ENCODE data around the gene NUDT5. TPM values are rescaled to one million over a fixed set of nuclear protein-coding genes. Genes with fewer than 3 reads are reported as not detected.
A peak's percentile ranks its signal among the peaks of the same experiment; 100 is the strongest.

The NUDT5 gene
- total and polyA plus RNA-seq, 5 experiments from 2014 or later = 45.0 to 55.7 (median 50.7) TPM

DNA sequence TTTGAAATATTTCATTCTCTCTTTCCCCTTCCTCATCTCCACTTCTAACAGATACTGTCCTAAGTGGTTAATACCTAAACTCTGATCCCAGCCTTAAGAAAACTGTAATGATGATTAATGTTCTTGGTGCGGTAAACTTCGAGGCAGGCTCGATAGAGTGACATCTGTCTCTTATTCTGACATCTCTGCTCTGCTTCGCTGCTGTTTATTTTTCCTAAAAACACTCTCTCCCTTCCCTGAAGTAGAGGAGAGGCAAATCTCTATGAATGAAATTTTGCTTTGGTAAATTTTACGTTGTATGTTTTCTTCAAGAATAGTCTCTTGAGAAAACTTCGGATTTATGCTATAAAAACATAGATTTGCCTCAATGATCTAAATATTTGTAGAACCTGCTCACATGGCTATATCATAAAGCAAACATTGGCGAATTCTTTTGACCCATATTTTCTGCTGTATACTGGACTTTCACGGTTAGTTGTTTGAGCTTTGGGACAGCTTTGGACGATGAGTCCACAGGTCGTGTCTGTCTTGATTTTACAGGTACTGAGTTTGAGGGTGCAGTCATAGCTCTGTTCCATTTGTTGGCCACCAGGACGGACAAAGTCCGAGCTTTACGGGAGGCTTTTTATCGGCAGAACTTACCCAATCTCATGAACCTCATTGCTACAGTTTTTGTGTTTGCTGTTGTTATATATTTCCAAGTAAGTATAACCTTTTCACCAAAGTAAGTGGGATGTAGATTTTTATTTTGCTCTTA lies 39.1 kb downstream of the NUDT5 start:
- H3K4me1 Mint-ChIP-seq = peaks cover 0 to 2% (median under 1%) of the 10 kb centered on the region in 4 donors
- no peak for DNase-seq
- POLR2A ChIA-PET = no interaction called here
- H3K4me3 Mint-ChIP-seq = no peak overlapping the region
- no peaks in the 10 kb centered on the region for H3K27me3 Mint-ChIP-seq
- no peak overlapping the region for H3K27ac Mint-ChIP-seq
- H3K9me3 Mint-ChIP-seq = no peaks in the 10 kb centered on the region
- H3K36me3 Mint-ChIP-seq = peaks cover 0 to 76% (median 12%) of the 10 kb centered on the region in 3 donors
- no peak for ATAC-seq

DNA sequence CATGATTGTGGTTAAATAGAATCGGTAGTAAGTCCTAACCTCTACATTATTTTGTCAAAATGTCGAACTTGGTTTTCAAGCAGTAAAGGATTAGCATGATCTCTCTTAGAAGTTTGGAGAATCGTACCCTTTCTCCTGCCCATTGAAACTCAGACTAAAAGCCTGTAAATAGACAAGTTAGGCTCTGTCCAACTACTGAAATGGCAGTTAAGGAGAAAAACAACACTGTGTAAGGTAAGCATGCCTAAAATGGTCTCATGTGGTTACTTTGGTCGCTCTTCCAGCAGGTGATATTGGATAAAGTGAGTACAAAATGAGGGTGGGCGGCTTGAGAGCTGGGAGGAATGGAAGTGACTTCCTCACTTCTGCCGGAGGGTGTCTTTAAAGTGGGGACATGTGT lies 41.2 kb downstream of the NUDT5 start:
- no peak for DNase-seq
- Mint-ChIP-seq H3K27me3 (no peaks in the 10 kb centered on the region), H3K36me3 (peaks cover 3 to 80% (median 18%) of the 10 kb centered on the region in 3 donors), H3K27ac (peak overlapping the region in 1 of 10 donors; percentile 30), H3K9me3 (no peaks in the 10 kb centered on the region), H3K4me1 (peaks cover 0 to 5% (median under 1%) of the 10 kb centered on the region in 4 donors), H3K4me3 (no peak overlapping the region)
- ATAC-seq = no peak
- POLR2A ChIA-PET = no interaction called here

DNA sequence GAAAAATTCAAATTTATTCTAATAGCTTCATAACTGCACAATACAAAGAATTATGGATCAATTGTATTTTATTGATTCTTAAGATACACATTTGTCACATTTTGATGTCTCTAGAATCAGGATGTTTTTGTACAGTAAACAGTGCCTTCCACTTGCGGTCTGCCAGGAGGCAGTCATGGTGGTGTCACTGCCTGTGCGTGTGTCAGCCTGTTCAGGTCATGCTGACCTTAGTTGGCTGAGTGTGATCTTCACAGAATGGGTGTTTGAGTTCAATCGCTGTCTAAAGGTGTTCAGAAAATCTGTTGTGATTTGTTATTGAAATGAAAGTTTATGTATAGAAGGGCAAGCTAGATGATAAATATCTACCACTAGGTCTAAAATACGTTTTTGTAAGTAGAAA lies 45.5 kb downstream of the NUDT5 start:
- no peak for ATAC-seq
- H3K27me3 Mint-ChIP-seq = no peaks in the 10 kb centered on the region
- H3K36me3 Mint-ChIP-seq = peaks cover 3 to 76% (median 24%) of the 10 kb centered on the region in 3 donors
- H3K27ac Mint-ChIP-seq = peak overlapping the region in 1 of 10 donors; percentile 53
- H3K4me1 Mint-ChIP-seq = peaks cover 0 to 5% (median under 1%) of the 10 kb centered on the region in 4 donors
- POLR2A ChIA-PET = no interaction called here
- H3K4me3 Mint-ChIP-seq = no peak overlapping the region
- H3K9me3 Mint-ChIP-seq = no peaks in the 10 kb centered on the region
- no peak for DNase-seq

DNA sequence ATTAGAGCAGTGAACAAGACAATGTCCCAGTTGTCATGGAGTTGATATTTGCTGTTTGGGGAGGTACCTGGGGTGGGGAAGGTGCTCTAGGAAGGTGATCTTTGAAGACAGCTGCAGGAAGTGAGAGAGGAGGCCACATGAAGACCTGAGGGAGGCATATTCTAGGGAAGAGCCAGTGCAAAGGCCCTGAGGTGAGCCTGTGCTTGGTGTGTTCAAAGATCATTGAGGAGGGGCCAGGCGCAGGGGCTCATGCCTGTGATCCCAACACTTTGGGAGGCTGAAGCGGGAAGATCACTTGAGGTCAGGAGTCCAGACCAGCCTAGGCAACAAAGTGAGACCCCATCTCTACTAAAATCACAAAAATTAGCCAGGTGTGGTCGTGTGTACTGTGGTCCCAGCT lies 51.2 kb downstream of the NUDT5 start:
- POLR2A ChIA-PET = interaction anchor here (0.6 kb wide), 1 partner anchor 24 kb away, joined by 4 read pairs; no protein-coding TSS in a partner anchor
- no peaks in the 10 kb centered on the region for H3K9me3 Mint-ChIP-seq
- H3K4me3 Mint-ChIP-seq = no peak overlapping the region
- peaks cover 15 to 73% (median 25%) of the 10 kb centered on the region in 3 donors for H3K36me3 Mint-ChIP-seq
- peaks cover 0 to 4% (median 0%) of the 10 kb centered on the region in 4 donors for H3K4me1 Mint-ChIP-seq
- no peaks in the 10 kb centered on the region for H3K27me3 Mint-ChIP-seq
- H3K27ac Mint-ChIP-seq = no peak overlapping the region
- no peak for ATAC-seq
- DNase-seq = no peak

DNA sequence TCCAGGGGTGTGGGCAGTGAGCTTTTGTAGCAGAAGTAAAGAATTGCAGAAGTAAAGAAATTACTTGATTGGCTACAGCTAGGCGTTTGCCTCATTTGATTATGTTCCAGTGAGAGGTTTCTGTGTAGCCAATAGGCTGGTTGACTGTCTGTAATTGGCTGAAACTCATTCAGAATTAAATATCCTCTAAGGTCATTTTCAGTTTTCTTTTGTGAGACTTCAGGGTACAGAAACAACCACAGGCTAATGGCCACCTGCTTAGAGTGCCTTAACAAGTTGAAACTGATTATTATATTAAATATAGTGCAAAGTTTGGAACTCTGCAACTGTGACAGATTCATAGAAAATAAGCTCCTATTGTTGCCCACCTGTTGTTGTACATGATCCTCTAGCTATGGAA lies 55.7 kb downstream of the NUDT5 start:
- no peaks in the 10 kb centered on the region for H3K27me3 Mint-ChIP-seq
- H3K4me3 Mint-ChIP-seq = no peak overlapping the region
- no peak for ATAC-seq
- peaks cover 14 to 75% (median 15%) of the 10 kb centered on the region in 3 donors for H3K36me3 Mint-ChIP-seq
- H3K27ac Mint-ChIP-seq = no peak overlapping the region
- H3K9me3 Mint-ChIP-seq = no peaks in the 10 kb centered on the region
- DNase-seq = no peak
- H3K4me1 Mint-ChIP-seq = peaks cover 0 to 4% (median 0%) of the 10 kb centered on the region in 4 donors
- POLR2A ChIA-PET = interaction anchor here (0.6 to 0.7 kb wide), 2 partner anchors 61 to 1162 kb away, joined by 3 to 5 read pairs; no protein-coding TSS in a partner anchor

DNA sequence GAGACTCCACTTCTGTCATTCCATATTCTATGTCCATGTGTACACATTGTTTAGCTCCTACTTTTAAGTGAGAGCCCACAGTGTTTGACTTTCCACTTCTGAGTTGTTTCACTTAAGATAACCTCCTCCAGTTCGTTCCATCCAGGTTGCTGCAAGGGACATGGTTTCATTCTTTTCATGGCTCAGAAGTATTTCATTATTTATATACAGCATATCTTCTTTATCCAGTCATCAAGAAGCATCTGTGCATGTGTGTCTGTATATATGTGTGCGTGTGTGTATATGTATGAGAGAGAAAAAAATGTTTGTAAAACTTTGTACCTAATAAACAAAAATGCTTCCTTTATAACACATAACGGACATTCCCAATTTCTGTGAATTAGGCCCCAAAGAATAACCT lies 60.1 kb downstream of the NUDT5 start:
- ATAC-seq (no peak), DNase-seq (no peak)
- H3K27ac Mint-ChIP-seq = no peak overlapping the region
- H3K9me3 Mint-ChIP-seq = no peaks in the 10 kb centered on the region
- POLR2A ChIA-PET = no interaction called here
- no peaks in the 10 kb centered on the region for H3K27me3 Mint-ChIP-seq
- no peak overlapping the region for H3K4me3 Mint-ChIP-seq
- H3K4me1 Mint-ChIP-seq = peaks cover 0 to 7% (median 3%) of the 10 kb centered on the region in 4 donors
- H3K36me3 Mint-ChIP-seq = peaks cover 0 to 55% (median 4%) of the 10 kb centered on the region in 3 donors

DNA sequence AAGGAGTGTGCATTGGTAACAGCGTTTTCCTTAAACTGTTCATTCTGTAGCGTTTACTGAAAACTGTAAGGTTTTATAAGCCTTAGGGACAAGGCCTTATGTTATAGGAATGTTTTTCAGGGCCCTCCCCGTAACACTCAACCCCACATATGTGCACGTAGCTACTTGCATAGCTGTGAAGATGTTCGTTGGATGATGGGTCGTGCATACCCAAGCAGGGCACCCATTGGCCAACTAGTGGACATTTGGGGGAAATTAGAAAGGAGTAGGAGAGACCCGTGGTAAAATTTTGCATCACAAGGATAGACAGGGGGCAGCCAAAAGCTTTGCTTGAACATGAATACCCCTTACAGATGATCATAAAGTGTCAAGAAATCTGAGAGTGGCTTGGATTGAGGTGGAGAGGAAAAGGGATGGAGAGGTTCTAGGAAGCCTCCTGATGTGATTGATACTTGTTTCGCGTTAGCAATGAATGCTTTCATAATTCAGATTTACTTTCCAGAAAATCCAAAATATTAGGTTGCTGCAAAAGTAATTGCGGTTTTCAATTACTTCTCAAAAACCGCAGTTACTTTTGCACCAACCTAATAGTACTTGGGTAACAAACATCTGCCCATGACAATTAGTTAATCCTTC lies 65.3 kb downstream of the NUDT5 start:
- POLR2A ChIA-PET = interaction anchor here (0.6 to 1.6 kb wide), 6 partner anchors 51 to 1211 kb away, joined by 3 to 5 read pairs (median 3); partner anchors contain the start of genes CDC123, DHTKD1 and NUDT5
- no peaks in the 10 kb centered on the region for H3K9me3 Mint-ChIP-seq
- H3K4me1 Mint-ChIP-seq = peaks cover 14 to 23% (median 16%) of the 10 kb centered on the region in 4 donors
- peak; percentile 18 to 21 for ATAC-seq
- H3K36me3 Mint-ChIP-seq = peaks cover 0 to 15% (median 0%) of the 10 kb centered on the region in 3 donors
- peak in 8 of 10 donors; percentile 1 to 35 (median 26) for DNase-seq
- peak overlapping the region; percentile 81 to 96 (median 90) for H3K4me3 Mint-ChIP-seq
- no peaks in the 10 kb centered on the region for H3K27me3 Mint-ChIP-seq
- peak overlapping the region; percentile 48 to 93 (median 90) for H3K27ac Mint-ChIP-seq

DNA sequence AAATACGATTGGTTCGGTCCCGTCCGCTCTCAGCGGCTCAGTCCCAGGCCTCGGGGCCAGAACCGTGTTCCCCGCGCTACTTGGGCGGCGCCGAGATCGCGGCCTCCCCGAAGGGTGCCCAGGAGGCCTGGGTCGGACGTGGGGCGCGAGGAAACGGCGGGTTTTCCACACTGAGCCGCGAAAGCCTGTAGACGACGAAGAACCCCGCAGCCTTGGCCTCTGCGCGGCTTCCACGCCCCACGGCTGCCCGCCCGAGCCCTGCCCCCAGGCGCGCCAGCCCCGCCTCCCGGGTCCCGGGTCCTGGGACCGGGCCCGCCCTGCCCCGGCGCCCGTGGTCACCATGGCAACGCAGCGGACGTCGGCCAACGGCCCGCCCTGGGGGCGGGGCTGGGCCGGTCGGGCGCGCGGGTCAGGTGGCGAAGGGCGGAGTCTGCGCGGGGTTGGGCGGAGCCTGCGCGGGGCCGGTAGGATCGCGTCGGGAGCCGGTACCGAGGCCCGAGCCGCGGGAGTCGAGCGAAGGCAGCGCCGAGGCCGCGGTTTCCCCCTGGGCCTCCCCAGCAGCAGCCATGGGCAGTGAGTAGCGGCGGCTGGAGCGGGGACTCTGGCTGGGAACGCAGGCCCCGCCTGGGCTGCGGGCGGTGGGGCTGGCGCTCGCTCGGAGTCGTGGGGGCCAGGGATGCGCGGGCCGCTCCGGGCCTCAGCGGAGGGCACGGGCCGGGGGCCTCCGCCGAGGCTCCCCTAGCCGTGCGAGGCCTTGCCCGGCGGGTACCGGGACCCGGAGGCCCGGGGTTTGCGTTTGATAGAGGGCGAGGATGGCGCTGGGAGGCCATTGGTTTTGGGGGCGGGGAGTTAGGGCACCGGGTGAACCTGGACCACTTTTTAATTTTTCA lies 66.2 kb downstream of the NUDT5 start, which contains the start of gene SEC61A2:
Gene SEC61A2 (plus strand): TSS at position 456 of the 890 bp plus-strand sequence. CDS start 111 bp downstream, at position 567.
- peak; percentile 92 to 100 (median 96) for DNase-seq
- H3K9me3 Mint-ChIP-seq = no peaks in the 10 kb centered on the region
- peaks cover 0 to 9% (median 0%) of the 10 kb centered on the region in 3 donors for H3K36me3 Mint-ChIP-seq
- POLR2A ChIA-PET = interaction anchor here (0.6 to 1.6 kb wide), 9 partner anchors 44 to 1212 kb away, joined by 3 to 5 read pairs (median 4); partner anchors contain the start of genes CDC123, DHTKD1 and NUDT5
- peak within 1 kb of the TSS; percentile 63 to 93 (median 90) for H3K27ac Mint-ChIP-seq
- H3K27me3 Mint-ChIP-seq = no peaks in the 10 kb centered on the region
- peaks cover 14 to 23% (median 16%) of the 10 kb centered on the region in 4 donors for H3K4me1 Mint-ChIP-seq
- ATAC-seq = peak; percentile 87 to 90
- peak within 1 kb of the TSS; percentile 81 to 96 (median 91) for H3K4me3 Mint-ChIP-seq

DNA sequence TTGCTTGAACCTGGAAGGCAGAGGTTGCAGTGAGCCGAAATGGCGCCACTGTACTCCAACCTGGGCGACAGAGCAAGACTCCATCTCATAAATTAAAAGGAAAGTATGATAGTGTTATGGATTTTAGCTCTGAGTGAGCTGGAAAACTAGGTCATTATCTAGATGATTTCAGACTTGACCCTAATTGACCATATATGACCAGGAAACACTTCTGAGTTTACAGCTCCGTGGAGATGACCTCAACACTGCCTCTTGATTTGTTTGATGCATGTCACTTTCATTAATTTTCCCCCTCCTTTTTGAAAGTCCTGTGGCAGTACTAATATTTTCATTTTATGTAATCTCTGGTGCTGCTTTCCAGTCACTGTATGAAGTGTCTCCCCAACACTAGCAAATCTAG lies 74.0 kb downstream of the NUDT5 start:
- Mint-ChIP-seq H3K9me3 (no peaks in the 10 kb centered on the region), H3K4me3 (no peak overlapping the region), H3K4me1 (peaks cover 0 to 17% (median 3%) of the 10 kb centered on the region in 4 donors), H3K27ac (peak overlapping the region in 2 of 10 donors; percentile 38 to 77), H3K27me3 (no peaks in the 10 kb centered on the region), H3K36me3 (peaks cover 0 to 56% (median 22%) of the 10 kb centered on the region in 3 donors)
- POLR2A ChIA-PET = no interaction called here
- ATAC-seq (no peak), DNase-seq (no peak)
